GF-D8 (cell line): Measurements from ENCODE around the gene ANKRD36.
"Not testable (repeated sequence)": the region's sequence is repeated elsewhere in the genome, so short reads cannot be mapped to it uniquely, and the experiment has no call there.

ENCODE experiments used
- DNase-seq: peaks from one replicate; lab custom pipeline; 2025; lab: John Stamatoyannopoulos, UW

The ANKRD36 gene

GRCh38 chr2:97113050-97113881, at the start of gene ANKRD36:
Gene ANKRD36, plus strand, starts transcription at chr2:97113153. Its CDS starts 587 bp downstream, at chr2:97113740.
- not testable (repeated sequence) for DNase-seq

GRCh38 chr2:97066030-97066429, 46.9 kb upstream of the ANKRD36 start:
- DNase-seq: not testable (repeated sequence)

DNA sequence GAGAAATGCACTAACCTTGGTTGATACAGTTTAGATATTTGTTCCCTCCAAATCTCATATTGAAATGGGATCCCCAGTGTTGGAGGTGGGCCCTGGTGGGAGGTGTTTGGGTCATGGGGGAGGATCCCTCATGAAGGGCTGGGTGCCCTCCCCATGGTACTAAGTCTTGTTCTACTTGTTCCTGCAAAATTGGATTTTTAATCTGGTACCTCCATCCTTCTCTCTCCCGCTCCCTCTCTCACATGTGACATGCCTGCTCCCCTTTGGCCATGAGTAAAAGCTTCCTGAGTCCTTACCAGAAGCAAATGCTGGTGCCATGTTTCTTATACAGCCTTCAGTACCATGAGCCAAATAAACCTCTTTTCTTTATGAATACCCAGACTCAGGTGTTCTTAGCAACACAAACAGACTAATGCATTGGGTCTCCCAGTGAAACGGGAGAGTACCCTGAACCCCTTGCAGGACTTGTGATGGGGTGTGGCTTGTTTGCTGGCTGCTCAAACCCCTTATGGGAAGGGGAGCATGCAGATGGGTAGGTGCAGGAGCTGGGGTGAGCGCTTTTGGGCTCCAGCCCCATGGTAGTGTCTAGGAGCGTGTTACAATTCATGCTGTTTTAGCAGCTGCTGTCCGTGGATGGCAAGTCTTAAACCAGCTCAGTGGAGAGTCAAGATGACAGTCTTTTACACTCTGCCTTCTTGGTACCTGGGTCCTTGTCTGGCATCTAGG, 45.5 kb upstream of the ANKRD36 start:
- DNase-seq: no peak

- DNase-seq: no peak
Observed at GRCh38 chr2:97068074-97068473, 44.9 kb upstream of the ANKRD36 start.

DNA sequence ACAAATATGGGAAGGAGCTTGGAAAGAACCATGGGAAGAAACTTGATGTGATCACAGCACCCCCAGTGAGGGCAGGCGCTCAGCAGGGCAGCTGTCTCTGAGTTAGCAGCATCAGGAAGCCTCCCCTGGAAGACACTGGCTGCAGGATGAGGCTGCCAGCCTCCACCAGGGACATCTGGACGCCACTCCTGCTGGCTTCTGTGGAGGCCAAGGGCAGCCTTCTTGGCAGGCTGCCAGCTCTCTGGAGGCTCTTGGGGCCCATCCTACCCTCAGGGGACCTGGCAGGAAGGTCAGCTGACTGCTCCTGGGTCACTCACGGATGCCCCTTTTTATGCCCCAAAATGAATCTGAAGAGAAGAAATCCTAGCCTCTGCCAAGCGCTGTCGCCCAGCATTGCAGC, 44.2 kb upstream of the ANKRD36 start:
- not testable (repeated sequence) for DNase-seq

GRCh38 chr2:97070915-97071314, 42.0 kb upstream of the ANKRD36 start:
- DNase-seq: not testable (repeated sequence)

GRCh38 chr2:97077213-97077612, 35.7 kb upstream of the ANKRD36 start:
- not testable (repeated sequence) for DNase-seq

DNA sequence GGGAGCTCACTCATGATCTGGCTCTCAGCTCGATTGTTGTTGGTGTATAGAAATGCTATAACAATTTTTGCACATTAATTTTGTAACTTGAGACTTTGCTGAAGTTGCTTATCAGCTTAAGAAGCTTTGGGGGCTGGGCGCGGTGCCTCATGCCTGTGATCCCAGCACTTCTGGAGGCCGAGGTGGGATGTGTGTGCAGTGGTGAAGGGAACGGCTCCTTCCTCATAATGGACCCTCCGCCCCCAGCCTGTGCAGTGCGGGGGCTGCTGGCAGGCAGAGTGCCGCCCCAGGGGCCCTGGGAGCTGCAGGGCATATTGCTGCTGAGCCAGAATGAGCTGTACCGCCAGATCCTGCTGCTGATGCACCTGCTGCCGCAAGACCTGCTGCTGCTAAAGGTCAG, 32.1 kb upstream of the ANKRD36 start:
- not testable (repeated sequence) for DNase-seq

DNA sequence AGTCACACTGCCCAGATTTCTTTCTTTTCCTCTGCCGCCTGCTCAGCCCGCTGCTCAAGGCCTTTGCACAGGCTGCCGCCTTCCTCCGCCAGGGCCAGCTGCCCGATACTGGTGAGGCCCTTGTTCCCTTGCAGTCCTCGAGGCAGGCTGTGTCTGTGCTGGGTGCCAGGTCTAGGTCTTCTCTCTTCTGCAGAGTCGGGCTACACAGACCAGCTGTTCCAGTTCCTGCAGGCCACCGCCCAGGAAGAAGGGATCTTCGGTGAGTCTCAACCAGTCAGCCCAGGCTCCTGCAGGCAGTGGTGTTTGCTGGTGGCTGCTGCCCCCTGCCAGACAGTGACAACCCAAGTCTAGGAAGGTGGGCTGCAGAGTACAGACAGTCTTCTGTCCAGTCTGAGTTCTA, 30.7 kb upstream of the ANKRD36 start:
- DNase-seq: not testable (repeated sequence)

- not testable (repeated sequence) for DNase-seq
Observed at GRCh38 chr2:97083516-97083915, 29.4 kb upstream of the ANKRD36 start.

GRCh38 chr2:97085093-97085492, 27.9 kb upstream of the ANKRD36 start:
- DNase-seq: not testable (repeated sequence)

- not testable (repeated sequence) for DNase-seq
Observed at GRCh38 chr2:97088706-97089105, 24.2 kb upstream of the ANKRD36 start.

DNA sequence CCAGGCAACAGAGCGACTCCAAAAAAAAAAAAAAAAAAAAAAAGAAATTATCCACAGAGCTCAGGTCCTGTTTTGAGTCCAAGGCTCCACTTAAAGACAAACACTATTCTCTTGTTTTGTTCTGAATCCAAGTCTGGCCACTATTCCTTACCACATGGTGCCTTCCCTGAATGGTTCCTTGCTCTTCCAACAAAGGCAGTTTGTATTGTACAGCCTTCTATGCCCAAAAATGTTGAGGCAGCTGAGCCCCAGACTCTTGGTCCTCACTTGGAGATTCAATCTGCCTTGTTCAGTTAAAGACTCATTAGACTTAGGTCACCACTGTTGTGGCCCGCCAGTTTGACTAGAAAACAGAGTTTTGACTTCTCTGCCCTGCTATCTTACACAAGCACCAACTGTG, 20.0 kb upstream of the ANKRD36 start:
- DNase-seq: not testable (repeated sequence)

GRCh38 chr2:97093983-97094771, 18.8 kb upstream of the ANKRD36 start:
- DNase-seq: not testable (repeated sequence)

GRCh38 chr2:97094772-97095611, 18.0 kb upstream of the ANKRD36 start, which contains the start of gene FAHD2B:
Gene FAHD2B, minus strand, starts transcription at chr2:97094882. Its CDS starts 3,176 bp downstream, at chr2:97091706.
- DNase-seq: peak; percentile 2

- no peak for DNase-seq
Observed at GRCh38 chr2:97095661-97096060, 17.3 kb upstream of the ANKRD36 start.

GRCh38 chr2:97098786-97099372, 14.1 kb upstream of the ANKRD36 start:
- DNase-seq: not testable (repeated sequence)

DNA sequence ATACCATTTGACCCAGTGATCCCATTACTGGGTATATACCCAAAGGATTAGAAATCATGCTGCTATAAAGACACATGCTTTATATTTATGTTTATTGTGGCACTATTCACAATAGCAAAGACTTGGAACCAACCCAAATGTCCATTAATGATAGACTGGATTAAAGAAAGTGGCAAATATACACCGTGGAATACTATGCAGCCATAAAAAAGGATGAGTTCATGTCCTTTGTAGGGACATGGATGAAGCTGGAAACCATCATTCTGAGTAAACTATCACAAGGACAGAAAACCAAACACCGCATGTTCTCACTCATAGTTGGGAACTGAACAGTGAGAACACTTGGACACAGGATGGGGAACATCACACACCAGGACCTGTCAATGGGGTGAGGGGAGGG, 6.1 kb upstream of the ANKRD36 start:
- DNase-seq: not testable (repeated sequence)

DNA sequence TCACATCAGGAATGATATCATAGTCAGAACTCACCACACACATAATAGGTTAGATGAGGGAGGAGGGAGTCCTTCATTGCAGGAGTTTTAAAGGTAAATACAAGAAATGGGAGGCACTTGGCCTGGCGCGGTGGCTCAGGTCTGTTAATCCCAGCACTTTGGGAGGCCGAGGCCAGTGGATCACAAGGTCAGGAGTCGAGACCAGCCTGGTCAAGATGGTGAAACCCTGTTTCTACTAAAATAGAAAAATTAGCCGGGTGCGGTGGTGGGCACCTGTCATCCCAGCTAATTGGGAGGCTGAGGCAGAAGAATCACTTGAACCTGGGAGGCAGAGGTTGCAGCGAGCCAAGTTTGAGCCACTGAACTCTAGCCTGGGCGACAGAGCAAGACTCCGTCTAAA, 1.7 kb upstream of the ANKRD36 start:
- DNase-seq: not testable (repeated sequence)

DNA sequence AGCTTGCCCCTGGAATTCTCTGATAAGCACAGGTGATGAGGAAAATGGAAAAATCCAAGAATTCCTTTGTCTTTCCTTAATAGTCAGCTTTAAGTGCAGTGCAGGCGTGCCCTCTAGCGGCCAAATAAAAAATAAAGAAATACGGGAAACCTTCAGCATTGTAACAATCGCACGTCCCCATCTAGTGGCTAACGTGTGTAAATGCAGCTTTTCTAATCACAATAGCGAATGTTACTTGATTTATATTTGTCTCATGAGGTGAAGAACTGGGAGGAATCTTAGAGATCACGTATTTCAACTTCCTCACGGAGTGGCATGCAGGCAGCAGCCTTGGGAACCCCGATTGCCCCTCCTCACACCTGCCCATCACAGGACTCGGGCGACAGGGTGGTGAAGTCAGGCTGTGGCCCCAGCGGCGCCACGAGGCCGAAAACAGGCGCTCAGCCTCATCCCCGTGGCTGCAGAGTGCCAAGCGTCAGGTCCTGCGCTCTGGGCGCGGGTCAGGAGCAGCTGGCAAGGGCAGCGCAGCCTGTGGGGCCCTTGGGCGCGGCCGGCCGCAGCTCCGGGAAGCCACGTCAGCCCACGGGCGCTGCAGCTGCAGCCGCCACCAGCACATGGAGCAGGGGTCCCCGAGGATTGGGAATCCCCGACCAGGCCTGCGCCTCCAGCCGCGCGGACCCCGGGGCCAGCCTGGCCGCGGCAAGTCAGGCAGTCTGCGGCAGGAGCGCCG, 468 bp upstream of the ANKRD36 start:
- DNase-seq: not testable (repeated sequence)
